WTC11 (cell line): ENCODE results near the gene NDRG3. TPM values are rescaled to one million over a fixed set of nuclear protein-coding genes. Genes with fewer than 3 reads are reported as not detected.

Experiments
- ATAC-seq: fragments of 200-7000 bp; cut with Tn5 transposase; 2 replicates; pipeline ENCODE4 v1.10.0; 2021; ENCODE audit warnings: mild to moderate bottlenecking, moderate library complexity
- CTCF ChIA-PET: fragments of 300-600 bp; sonication (Branson Sonifier 250); formaldehyde crosslinking; loops from one replicate; lab custom pipeline; 2021; ENCODE audit warnings: antibody characterized with exemption; lab: Charles Lee
- POLR2A ChIA-PET: fragments of 350-600 bp; sonication (Branson Sonifier 250); formaldehyde crosslinking; loops from one replicate; lab custom pipeline; 2021; ENCODE audit warnings: antibody characterized with exemption; lab: Charles Lee
- DNase-seq: peaks from one replicate; pipeline ENCODE4 v3.0.0; 2021; ENCODE audit warnings: low spot score
- H3K27ac Mint-ChIP-seq: 2 replicates; pipeline ENCODE4 v1.8.0; 2021; ENCODE audit warnings: mixed read lengths
- H3K27me3 Mint-ChIP-seq: 2 replicates; pipeline ENCODE4 v1.8.0; 2021; ENCODE audit warnings: low read depth, mild to moderate bottlenecking, moderate library complexity, mixed read lengths
- H3K36me3 Mint-ChIP-seq: 2 replicates; pipeline ENCODE4 v1.8.0; 2021; ENCODE audit warnings: mixed read lengths
- H3K4me1 Mint-ChIP-seq: 2 replicates; pipeline ENCODE4 v1.8.0; 2022; ENCODE audit warnings: mixed read lengths
- H3K4me3 Mint-ChIP-seq: 2 replicates; pipeline ENCODE4 v1.8.0; 2021; ENCODE audit warnings: mild to moderate bottlenecking, moderate library complexity, mixed read lengths
- H3K9me3 Mint-ChIP-seq: 2 replicates; pipeline ENCODE4 v1.8.0; 2021; ENCODE audit warnings: mixed read lengths
- ARID4B ChIP-seq: sonication (generic); formaldehyde crosslinking; IDR thresholded peaks from 2 replicates; pipeline ENCODE4 v1.8.0; 2023; ENCODE audit warnings: missing genetic modification reagents, mild to moderate bottlenecking, borderline replicate concordance
- CBFB ChIP-seq: sonication (generic); formaldehyde crosslinking; IDR thresholded peaks from 2 replicates; pipeline ENCODE4 v1.8.1; 2022; ENCODE audit warnings: mild to moderate bottlenecking, low read depth, missing genetic modification reagents
- CDX4 ChIP-seq: fragments of 250-450 bp; sonication (Bioruptor Pico); IDR thresholded peaks from 2 replicates; pipeline ENCODE4 v1.9.0; 2021; ENCODE audit warnings: moderate library complexity, mild to moderate bottlenecking, inconsistent platforms, borderline replicate concordance
- CTCF ChIP-seq: fragments of 200-600 bp; IDR thresholded peaks from 2 replicates; pipeline ENCODE4 v1.8.0; 2022; ENCODE audit warnings: antibody characterized with exemption
- ETV6 ChIP-seq: sonication (generic); formaldehyde crosslinking; IDR thresholded peaks from 2 replicates; pipeline ENCODE4 v1.8.1; 2022; ENCODE audit warnings: mild to moderate bottlenecking, missing genetic modification reagents
- GABPB1 ChIP-seq: sonication (generic); formaldehyde crosslinking; IDR thresholded peaks from 2 replicates; pipeline ENCODE4 v1.8.1; 2023; ENCODE audit warnings: mild to moderate bottlenecking, missing genetic modification reagents
- JAZF1 ChIP-seq: fragments of 250-450 bp; sonication (Bioruptor Pico); IDR thresholded peaks from 2 replicates; pipeline ENCODE4 v1.9.0; 2021; ENCODE audit warnings: moderate library complexity, mild to moderate bottlenecking, inconsistent platforms
- MAX ChIP-seq: sonication (generic); formaldehyde crosslinking; IDR thresholded peaks from 2 replicates; pipeline ENCODE4 v1.8.0; 2022; ENCODE audit warnings: mild to moderate bottlenecking, missing genetic modification reagents
- MLX ChIP-seq: sonication (generic); formaldehyde crosslinking; IDR thresholded peaks from 2 replicates; pipeline ENCODE4 v1.8.1; 2023; ENCODE audit warnings: mild to moderate bottlenecking, missing genetic modification reagents, moderate library complexity
- NFATC4 ChIP-seq: fragments of 250-450 bp; sonication (Bioruptor Pico); IDR thresholded peaks from 2 replicates; pipeline ENCODE4 v1.9.0; 2021; ENCODE audit warnings: mild to moderate bottlenecking
- PRDM15 ChIP-seq: sonication (generic); formaldehyde crosslinking; IDR thresholded peaks from 2 replicates; pipeline ENCODE4 v1.8.0; 2022; ENCODE audit warnings: missing genetic modification reagents
- RORB ChIP-seq: fragments of 250-450 bp; sonication (Bioruptor Pico); IDR thresholded peaks from 2 replicates; pipeline ENCODE4 v1.9.0; 2021; ENCODE audit warnings: mild to moderate bottlenecking
- USF1 ChIP-seq: sonication (generic); formaldehyde crosslinking; IDR thresholded peaks from 2 replicates; pipeline ENCODE4 v1.8.0; 2022; ENCODE audit warnings: mild to moderate bottlenecking, missing genetic modification reagents
- USF2 ChIP-seq: sonication (generic); formaldehyde crosslinking; IDR thresholded peaks from 2 replicates; pipeline ENCODE4 v1.8.1; 2023; ENCODE audit warnings: mild to moderate bottlenecking, missing genetic modification reagents, moderate library complexity
- ZNF423 ChIP-seq: fragments of 250-450 bp; sonication (Bioruptor Pico); IDR thresholded peaks from 2 replicates; pipeline ENCODE4 v2.1.2; 2022; ENCODE audit warnings: mild to moderate bottlenecking, moderate library complexity
- ZNF425 ChIP-seq: fragments of 250-450 bp; sonication (Bioruptor Pico); conservative IDR thresholded peaks from 2 replicates; pipeline ENCODE4 v1.9.0; 2021; ENCODE audit warnings: mild to moderate bottlenecking
- total RNA-seq: library from RNA; stranded (reverse); gene quantifications from 3 replicates; pipeline ENCODE4 v1.2.3, GENCODE V29; 2021

NDRG3 gene
- total RNA-seq, 1 experiment from 2014 or later: 27.0 TPM

GRCh38 chr20:36717021-36717420 lies 28.9 kb downstream of the NDRG3 start:
- ChIA-PET POLR2A (no interaction called here), CTCF (interaction anchor here (1.7 kb wide), 1 partner anchor 38 kb away, joined by 7 read pairs; no protein-coding TSS in a partner anchor)
- Mint-ChIP-seq H3K4me1 (no peaks in the 10 kb centered on the region), H3K36me3 (peaks cover 6% of the 10 kb centered on the region), H3K9me3 (no peaks in the 10 kb centered on the region), H3K27me3 (no peaks in the 10 kb centered on the region), H3K4me3 (no peak overlapping the region), H3K27ac (no peak overlapping the region; the same call in 1 of the 2 replicates)
- no peak for ATAC-seq
- DNase-seq: no peak
- TF ChIP-seq PRDM15 (CRISPR knock-in tag) (no peak), ZNF423 (CRISPR knock-in tag) (no peak), CTCF (no peak), CBFB (CRISPR knock-in tag) (no peak)

GRCh38 chr20:36712775-36713174 lies 33.1 kb downstream of the NDRG3 start:
- H3K27ac Mint-ChIP-seq: no peak overlapping the region
- no peak overlapping the region for H3K4me3 Mint-ChIP-seq
- no peaks in the 10 kb centered on the region for H3K27me3 Mint-ChIP-seq
- CTCF ChIA-PET: interaction anchor here (1.9 kb wide), 1 partner anchor 42 kb away, joined by 4 read pairs; no protein-coding TSS in a partner anchor
- POLR2A ChIA-PET: no interaction called here
- ATAC-seq: no peak
- DNase-seq: no peak
- no peaks in the 10 kb centered on the region for H3K9me3 Mint-ChIP-seq
- no peaks in the 10 kb centered on the region for H3K36me3 Mint-ChIP-seq
- H3K4me1 Mint-ChIP-seq: no peaks in the 10 kb centered on the region
- no peak for TF ChIP-seq ETV6 (CRISPR knock-in tag)
- no peak for TF ChIP-seq NFATC4
- TF ChIP-seq ZNF423 (CRISPR knock-in tag): no peak
- no peak for TF ChIP-seq GABPB1 (CRISPR knock-in tag)
- TF ChIP-seq JAZF1: no peak
- TF ChIP-seq RORB (CRISPR knock-in tag): no peak
- no peak for TF ChIP-seq CBFB (CRISPR knock-in tag)
- TF ChIP-seq USF1 (CRISPR knock-in tag): no peak
- TF ChIP-seq MLX (CRISPR knock-in tag): no peak
- no peak for TF ChIP-seq CDX4 (CRISPR knock-in tag)
- TF ChIP-seq ARID4B: no peak
- no peak for TF ChIP-seq MAX (CRISPR knock-in tag)
- no peak for TF ChIP-seq ZNF425 (CRISPR knock-in tag)
- TF ChIP-seq USF2: no peak
